Measurements from ENCODE around the gene TBL1X. TPM values are rescaled to one million over a fixed set of nuclear protein-coding genes. Genes with fewer than 3 reads are reported as not detected.

The TBL1X gene
- total and polyA plus RNA-seq, 2 of the 4 experiments (the other 2 are of a cell fraction) = 16.2 to 20.8 TPM

DNA sequence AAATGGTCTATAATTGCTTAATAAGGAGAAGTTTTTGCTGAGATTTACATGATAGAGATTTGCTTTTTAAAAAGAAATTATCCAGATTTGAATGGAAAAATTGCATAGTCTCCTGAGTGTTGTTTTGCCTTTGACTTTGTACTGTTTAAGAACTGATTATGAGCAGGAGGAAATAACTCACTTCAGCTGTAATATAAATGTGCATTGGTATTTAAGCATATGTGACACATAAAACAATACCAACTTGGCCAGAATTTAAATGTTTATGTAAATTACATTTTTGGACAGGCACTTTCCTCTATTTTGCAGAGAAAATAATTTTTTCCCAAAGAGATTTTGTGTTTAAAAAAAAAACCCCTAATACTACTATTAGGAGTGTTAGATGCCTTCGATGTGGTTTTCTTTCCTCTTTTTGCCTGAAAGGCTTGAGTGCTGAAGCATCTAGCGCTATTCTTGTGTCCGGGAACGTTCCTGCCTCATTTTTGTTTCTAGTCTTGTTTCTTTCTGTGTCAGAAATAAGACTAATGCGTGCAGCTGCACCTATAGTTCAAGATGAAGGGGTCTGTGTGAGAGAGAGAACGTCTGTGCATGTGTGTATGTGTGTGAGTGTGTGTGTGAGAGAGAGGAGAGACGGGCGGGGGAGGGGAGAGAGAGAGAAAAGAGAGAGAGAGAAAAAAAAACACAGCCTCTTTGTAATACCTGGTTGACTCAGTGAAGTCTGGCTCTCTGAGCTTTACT is 60.8 kb downstream of the TBL1X start:
- Histone ChIP-seq H4K20me1 (ENCODE audit: insufficient read depth, low read length) (peaks cover 43% of the 10 kb centered on the region), H2AK9ac (replicated peaks; ENCODE audit: low read depth, low read length, poor library complexity) (no peak overlapping the region), H3K56ac (ENCODE audit: extremely low read depth, insufficient read depth, low read length) (no peak overlapping the region), H3K27ac (ENCODE audit: insufficient read depth, low read length) (peak overlapping the region; percentile 48; the same call in 1 of the 2 replicates), H3K14ac (replicated peaks; ENCODE audit: low read depth, low read length) (no peak overlapping the region), H4K5ac (ENCODE audit: low read depth, low read length) (peak overlapping the region; percentile 80; the same call in 1 of the 2 replicates), H3K27me3 (ENCODE audit: control insufficient read depth, insufficient read depth, low read length) (no peaks in the 10 kb centered on the region), H3K9ac (ENCODE audit: low read depth, low read length) (no peak overlapping the region), H3K4me2 (ENCODE audit: low read depth, low read length) (peak overlapping the region; percentile 92), H3K9me1 (ENCODE audit: insufficient read depth, low read length) (peaks cover 5% of the 10 kb centered on the region; the same call in 1 of the 2 replicates), H3K23ac (ENCODE audit: low read depth, low read length) (no peak overlapping the region), H3K18ac (ENCODE audit: low read depth, low read length) (no peak overlapping the region), H2BK120ac (ENCODE audit: low read depth, low read length) (no peak overlapping the region), H2BK15ac (ENCODE audit: low read depth, low read length) (no peak overlapping the region), H2AK5ac (ENCODE audit: low read depth, low read length) (no peak overlapping the region), H3K79me1 (ENCODE audit: low read depth in 1 of 2, low read length in 2 of 2) (peaks cover 19 to 64% of the 10 kb centered on the region in 2 experiments), H3K9me3 (ENCODE audit: control insufficient read depth, insufficient read depth, low read length) (no peaks in the 10 kb centered on the region; the same call in 1 of the 2 replicates), H4K91ac (ENCODE audit: insufficient read depth, low read depth, low read length) (no peak overlapping the region), H3K4me1 (ENCODE audit: control insufficient read depth, insufficient read depth, low read length) (peaks cover 14% of the 10 kb centered on the region), H3K4me3 (ENCODE audit: insufficient read depth, low read depth, low read length) (peak overlapping the region; percentile 37), H3K4ac (ENCODE audit: low read depth, low read length) (no peak overlapping the region), H2BK20ac (ENCODE audit: low read depth, low read length) (no peak overlapping the region), H2AFZ (replicated peaks; ENCODE audit: low read length, poor library complexity) (no peak overlapping the region), H2BK5ac (ENCODE audit: low read depth, low read length, poor library complexity, severe bottlenecking) (no peak overlapping the region), H3K36me3 (ENCODE audit: control insufficient read depth, insufficient read depth, low read length) (no peaks in the 10 kb centered on the region), H4K8ac (ENCODE audit: low read depth in 2 of 2, low read length in 2 of 2) (no peak overlapping the region)
- no peak for TF ChIP-seq FOS (IDR thresholded peaks at IDR 0.05; ENCODE audit: low read depth, low read length)
- no peak for TF ChIP-seq NFE2L2 (IDR thresholded peaks at IDR 0.05; ENCODE audit: low read depth, low read length)
- TF ChIP-seq POLR2A (IDR thresholded peaks at IDR 0.05; ENCODE audit: low read depth, low read length) = no peak
- TF ChIP-seq RFX5 (IDR thresholded peaks at IDR 0.05; ENCODE audit: low read depth, low read length) = no peak
- no peak for TF ChIP-seq CHD1 (IDR thresholded peaks at IDR 0.05; ENCODE audit: low read depth, low read length)
- no peak for TF ChIP-seq MAZ (IDR thresholded peaks at IDR 0.05; ENCODE audit: borderline replicate concordance, low read depth, low read length)
- no peak for TF ChIP-seq BHLHE40 (IDR thresholded peaks at IDR 0.05; ENCODE audit: low read depth, low read length)
- no peak for TF ChIP-seq MXI1 (IDR thresholded peaks at IDR 0.05; ENCODE audit: borderline replicate concordance, low read depth, low read length)
- ChIA-PET POLR2A (ENCODE audit: unreplicated experiment) (no interaction called here), CTCF (interaction anchor here (0.7 kb wide), 1 partner anchor 389 kb away, joined by 3 read pairs; no protein-coding TSS in a partner anchor)
- intact Hi-C loops (cut with micrococcal nuclease) = no loop called here
- dilution Hi-C loops (cut with HindIII; ENCODE audit: low sequenced_read_pairs, unreplicated experiment) = no loop called here
- no TSS peak for BruUV-seq (replicated peaks)
- peak; percentile 21 for DNase-seq
- WGBS, 2 experiments (ENCODE audit: extremely low coverage in 2 of 2, insufficient read length in 1 of 2) = 0 to 67% methylated on average over 1 to 4 of the region's 8 CpGs
- no peak for ATAC-seq (ENCODE audit: low read depth)
- in situ Hi-C loops (cut with MboI; ENCODE audit: low sequenced_read_pairs) = no loop called here

Data from IMR-90 (cell line).